HEK293 (cell line): Measurements from ENCODE around the gene KLRD1.

ENCODE experiments used
- ZNF510 ChIP-seq: fragments of 450-650 bp; formaldehyde crosslinking; IDR thresholded peaks from 2 replicates; pipeline ENCODE4 v1.5.1; 2018; ENCODE audit warnings: mild to moderate bottlenecking, missing genetic modification characterization, missing biosample characterization; ENCODE audit not compliant: insufficient replicate concordance
- ZNF707 ChIP-seq: fragments of 450-650 bp; formaldehyde crosslinking; IDR thresholded peaks from 2 replicates; pipeline ENCODE4 v1.5.1; 2016; ENCODE audit warnings: missing biosample characterization, missing genetic modification characterization
- TF ChIP-seq, protein P1 (sequence below): IDR thresholded peaks from 2 replicates; pipeline ENCODE4 v1.6.1; 2011; ENCODE audit warnings: mild to moderate bottlenecking, low read depth, low read length, borderline replicate concordance
- TF ChIP-seq, protein P2 (sequence below): fragments of 450-650 bp; formaldehyde crosslinking; IDR thresholded peaks from 2 replicates; pipeline ENCODE4 v1.5.1; 2016; ENCODE audit warnings: missing biosample characterization, missing genetic modification characterization

DNA sequence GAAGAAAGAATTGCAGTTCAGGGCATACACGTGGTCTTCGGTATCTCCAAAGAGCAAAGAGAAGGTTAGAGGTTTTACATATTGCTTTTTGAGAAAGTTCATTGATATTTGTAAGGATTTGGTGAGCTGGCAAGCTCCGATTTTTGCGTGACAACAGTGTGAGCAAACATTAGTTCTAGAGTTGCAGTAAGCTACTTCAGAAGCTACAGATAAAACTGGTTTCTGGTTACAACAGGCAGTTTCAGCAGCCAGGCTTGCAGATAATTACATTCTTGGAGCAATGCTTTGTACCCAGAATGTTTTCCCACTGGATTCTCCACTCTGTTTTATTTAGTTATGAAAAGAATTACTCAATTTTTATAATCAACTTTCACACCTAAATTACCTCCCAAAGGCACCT is 54.0 kb downstream of the KLRD1 start:
- TF ChIP-seq, protein P1, sequence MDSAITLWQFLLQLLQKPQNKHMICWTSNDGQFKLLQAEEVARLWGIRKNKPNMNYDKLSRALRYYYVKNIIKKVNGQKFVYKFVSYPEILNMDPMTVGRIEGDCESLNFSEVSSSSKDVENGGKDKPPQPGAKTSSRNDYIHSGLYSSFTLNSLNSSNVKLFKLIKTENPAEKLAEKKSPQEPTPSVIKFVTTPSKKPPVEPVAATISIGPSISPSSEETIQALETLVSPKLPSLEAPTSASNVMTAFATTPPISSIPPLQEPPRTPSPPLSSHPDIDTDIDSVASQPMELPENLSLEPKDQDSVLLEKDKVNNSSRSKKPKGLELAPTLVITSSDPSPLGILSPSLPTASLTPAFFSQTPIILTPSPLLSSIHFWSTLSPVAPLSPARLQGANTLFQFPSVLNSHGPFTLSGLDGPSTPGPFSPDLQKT: no peak
- TF ChIP-seq ZNF510: no peak
- TF ChIP-seq, protein P2, sequence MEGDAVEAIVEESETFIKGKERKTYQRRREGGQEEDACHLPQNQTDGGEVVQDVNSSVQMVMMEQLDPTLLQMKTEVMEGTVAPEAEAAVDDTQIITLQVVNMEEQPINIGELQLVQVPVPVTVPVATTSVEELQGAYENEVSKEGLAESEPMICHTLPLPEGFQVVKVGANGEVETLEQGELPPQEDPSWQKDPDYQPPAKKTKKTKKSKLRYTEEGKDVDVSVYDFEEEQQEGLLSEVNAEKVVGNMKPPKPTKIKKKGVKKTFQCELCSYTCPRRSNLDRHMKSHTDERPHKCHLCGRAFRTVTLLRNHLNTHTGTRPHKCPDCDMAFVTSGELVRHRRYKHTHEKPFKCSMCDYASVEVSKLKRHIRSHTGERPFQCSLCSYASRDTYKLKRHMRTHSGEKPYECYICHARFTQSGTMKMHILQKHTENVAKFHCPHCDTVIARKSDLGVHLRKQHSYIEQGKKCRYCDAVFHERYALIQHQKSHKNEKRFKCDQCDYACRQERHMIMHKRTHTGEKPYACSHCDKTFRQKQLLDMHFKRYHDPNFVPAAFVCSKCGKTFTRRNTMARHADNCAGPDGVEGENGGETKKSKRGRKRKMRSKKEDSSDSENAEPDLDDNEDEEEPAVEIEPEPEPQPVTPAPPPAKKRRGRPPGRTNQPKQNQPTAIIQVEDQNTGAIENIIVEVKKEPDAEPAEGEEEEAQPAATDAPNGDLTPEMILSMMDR (tag by site-specific recombination): no peak
- no peak for TF ChIP-seq ZNF707 (tag by site-specific recombination)
